HTERT RPE-1 (cell line): ENCODE data around the gene IL26.

Experiments used
- in situ Hi-C: fragments of 300-500 bp; cut with MboI; formaldehyde crosslinking; loops from 4 replicates; pipeline ENCODE4 v1.14.3; 2020; ENCODE audit warnings: low sequenced_read_pairs

IL26 gene

DNA sequence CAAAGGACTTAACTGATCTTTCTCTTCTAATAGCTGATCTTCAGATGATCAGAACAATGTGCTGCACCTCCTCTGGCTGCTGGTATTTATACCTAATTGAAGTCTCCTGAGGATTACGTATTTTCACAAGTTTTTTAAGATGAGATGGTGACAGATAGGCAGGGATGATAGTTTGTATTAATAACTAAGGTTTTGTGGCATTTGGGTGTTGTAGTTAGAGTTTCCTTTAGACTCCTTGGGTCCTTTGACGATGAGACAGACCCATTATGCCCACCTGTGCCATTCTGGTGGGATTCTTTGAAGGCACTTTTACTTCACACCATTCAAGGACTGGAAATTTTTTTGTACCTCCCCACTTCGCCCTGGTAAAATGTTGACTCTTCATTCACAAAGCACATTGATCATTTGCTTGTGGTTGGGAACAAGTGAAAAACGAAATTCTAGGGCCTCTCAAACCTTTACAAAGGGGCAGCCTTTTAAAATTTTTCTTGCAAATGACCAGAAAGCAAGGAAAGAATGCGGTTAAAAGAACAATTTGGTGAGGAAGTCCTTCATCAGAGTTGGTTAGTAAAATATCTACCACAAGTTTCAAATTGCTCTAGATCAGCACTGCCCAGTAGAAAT, 65.8 kb downstream of the IL26 start, which contains the start of gene IFNG:
Gene IFNG, minus strand, starts transcription at position 60 of the 624 bp plus-strand sequence. CDS start 125 bp downstream, outside the sequence.
- in situ Hi-C loops: no loop called here

DNA sequence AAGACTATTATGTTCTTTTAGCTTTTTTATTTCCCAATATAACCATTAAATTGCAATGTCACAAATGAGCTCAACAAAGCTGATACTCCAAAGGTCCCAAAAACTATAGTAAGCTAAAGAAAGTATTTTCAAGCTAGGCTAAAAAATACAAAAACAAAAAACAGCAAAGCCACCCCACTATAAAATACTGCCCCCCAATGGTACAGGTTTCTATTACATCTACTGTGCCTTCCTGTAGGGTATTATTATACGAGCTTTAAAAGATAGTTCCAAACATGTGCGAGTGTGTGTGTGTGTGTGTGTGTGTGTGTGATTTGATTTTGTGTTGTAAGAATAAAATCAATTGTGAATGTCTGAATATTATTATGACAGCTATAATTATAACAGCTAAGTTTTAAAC, 67.2 kb downstream of the IL26 start:
- in situ Hi-C loops: no loop called here

DNA sequence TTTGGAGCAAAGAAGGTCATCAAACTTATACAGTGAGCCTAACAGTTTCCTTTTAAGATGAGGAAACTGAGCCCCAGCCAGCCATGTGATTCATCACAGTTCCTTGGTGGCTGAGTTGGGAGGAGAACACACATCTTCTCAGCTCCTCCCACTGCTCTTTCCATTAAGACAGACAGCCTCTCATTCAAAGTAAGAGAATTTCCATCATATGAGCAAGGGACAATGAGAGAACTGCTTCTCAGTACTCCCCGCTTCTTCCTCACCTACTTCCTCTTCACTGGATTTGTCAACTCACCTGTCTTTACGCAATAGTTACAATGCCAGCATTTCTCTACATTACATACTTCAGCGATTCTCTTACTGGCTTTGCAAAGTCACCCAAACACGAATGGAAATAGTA, 68.2 kb downstream of the IL26 start:
- in situ Hi-C loops: no loop called here

DNA sequence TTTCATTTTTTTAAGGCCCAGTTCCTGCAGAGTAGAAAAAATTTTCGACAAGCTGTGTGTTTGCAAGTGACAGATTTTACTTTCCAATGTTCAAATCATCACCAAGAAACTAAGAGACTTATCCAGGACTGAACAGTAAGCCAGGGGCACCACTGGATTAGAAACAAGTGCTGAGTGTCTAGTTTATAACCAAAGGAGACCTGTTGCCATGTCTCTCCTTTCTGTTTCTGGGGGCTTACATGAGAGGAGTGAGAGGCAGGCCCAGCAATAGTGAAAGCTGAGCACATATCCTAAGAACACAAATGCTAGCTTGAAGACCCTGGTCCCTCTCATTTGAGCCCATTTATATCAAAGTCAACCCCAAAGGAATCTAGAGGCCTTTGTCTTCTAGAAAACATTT, 69.0 kb downstream of the IL26 start:
- in situ Hi-C loops: no loop called here

DNA sequence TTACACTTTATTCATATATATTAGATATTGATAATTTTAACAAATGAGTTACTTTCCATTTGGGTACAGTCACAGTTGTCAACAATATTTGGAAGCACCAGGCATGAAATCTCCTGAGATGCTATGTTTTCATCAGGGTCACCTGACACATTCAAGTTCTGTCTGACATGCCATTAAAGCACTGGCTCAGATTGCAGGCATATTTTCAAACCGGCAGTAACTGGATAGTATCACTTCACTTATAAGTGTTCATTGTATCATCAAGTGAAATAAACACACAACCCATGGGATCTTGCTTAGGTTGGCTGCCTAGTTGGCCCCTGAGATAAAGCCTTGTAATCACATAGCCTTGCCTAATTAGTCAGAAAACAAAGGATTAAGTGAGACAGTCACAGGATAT, 70.8 kb downstream of the IL26 start:
- in situ Hi-C loops: no loop called here
